CD4-positive, alpha-beta T cell treated with Interleukin-2 at 100 ng/mL for 4 hours (primary cell): Measurements from ENCODE around the gene SLC52A3.
"Not testable (repeated sequence)": the region's sequence is repeated elsewhere in the genome, so short reads cannot be mapped to it uniquely, and the experiment has no call there.

Experiments used
- DNase-seq: peaks from one replicate; pipeline ENCODE4 v3.0.0-alpha.2; 2020; ENCODE audit warnings: low spot score

Gene SLC52A3

DNA sequence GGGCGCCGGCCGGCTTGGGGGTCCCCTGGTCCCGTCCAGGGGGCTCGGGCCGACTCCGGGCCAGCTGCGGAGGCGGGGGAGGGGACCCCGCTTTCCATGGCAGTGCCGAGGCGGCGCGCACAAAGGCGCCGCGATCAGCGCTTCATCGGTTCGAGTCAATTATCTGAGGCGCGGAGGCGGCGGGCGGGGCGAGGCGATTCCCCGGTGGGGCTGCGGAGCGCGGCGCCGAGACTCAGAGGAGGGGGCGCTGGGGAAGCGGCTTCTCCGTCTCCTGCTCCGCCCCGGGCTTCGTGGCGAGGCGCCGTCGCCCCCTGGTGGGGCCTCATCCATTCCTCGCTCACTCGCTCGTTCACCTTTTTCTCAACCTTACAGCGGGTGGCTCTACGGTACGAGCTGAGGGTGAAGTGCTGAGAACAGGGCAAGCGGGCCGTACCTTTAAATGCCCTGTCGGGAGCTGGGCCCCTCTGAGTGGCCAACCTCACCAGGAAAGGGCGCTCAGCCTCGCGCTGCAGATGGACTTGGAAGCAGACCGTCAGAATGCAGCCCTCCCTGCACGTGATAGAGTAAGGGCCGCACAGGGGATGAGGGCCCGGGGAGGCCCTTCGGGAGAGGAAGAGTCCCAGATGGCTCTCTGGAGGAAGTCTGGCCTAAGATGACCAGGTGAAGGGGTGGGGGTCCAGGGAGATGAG lies 39.9 kb downstream of the SLC52A3 start:
- peak; percentile 10 for DNase-seq

- no peak for DNase-seq
These were observed 42.1 kb downstream of the SLC52A3 start for GRCh38 chr20:726160-726559.

DNA sequence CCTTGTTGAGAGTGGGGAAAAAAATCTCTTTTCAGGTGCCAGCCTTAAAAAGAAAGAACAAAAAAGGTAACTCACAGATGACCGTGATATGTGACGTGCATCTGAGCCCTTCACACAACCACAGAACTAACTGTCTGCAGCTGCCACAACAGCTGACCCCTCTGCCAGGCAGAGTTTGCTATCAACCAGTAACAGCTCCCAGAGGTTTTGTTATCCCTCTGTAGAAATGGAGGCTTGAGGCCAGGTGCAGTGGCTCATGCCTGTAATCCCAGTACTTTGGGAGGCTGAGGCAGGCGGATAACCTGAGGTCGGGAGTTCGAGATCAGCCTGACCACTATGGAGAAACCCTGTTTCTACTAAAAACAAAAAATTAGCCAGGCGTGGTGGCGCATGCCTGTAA lies 42.8 kb downstream of the SLC52A3 start:
- DNase-seq = no peak

DNA sequence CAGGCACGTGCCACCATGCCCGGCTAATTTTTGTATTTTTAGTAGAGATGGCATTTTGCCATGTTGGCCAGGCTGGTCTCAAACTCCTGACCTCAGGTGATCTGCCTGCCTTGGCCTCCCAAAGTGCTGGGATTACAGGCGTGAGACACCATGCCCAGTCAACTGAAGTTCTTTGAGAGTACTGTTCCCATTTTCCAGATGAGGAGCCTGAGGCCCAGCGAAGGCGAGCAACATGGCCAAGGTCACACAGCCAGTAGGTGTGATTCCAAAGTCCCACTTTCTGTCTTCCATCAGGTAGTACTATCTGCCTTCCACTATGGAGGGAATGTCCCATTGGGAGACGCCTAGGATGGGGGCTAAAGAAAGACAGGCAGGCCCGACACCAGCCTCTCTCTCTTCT lies 43.5 kb downstream of the SLC52A3 start:
- not testable (repeated sequence) for DNase-seq

- DNase-seq = no peak
These were observed 44.5 kb downstream of the SLC52A3 start for GRCh38 chr20:723756-724155.

DNA sequence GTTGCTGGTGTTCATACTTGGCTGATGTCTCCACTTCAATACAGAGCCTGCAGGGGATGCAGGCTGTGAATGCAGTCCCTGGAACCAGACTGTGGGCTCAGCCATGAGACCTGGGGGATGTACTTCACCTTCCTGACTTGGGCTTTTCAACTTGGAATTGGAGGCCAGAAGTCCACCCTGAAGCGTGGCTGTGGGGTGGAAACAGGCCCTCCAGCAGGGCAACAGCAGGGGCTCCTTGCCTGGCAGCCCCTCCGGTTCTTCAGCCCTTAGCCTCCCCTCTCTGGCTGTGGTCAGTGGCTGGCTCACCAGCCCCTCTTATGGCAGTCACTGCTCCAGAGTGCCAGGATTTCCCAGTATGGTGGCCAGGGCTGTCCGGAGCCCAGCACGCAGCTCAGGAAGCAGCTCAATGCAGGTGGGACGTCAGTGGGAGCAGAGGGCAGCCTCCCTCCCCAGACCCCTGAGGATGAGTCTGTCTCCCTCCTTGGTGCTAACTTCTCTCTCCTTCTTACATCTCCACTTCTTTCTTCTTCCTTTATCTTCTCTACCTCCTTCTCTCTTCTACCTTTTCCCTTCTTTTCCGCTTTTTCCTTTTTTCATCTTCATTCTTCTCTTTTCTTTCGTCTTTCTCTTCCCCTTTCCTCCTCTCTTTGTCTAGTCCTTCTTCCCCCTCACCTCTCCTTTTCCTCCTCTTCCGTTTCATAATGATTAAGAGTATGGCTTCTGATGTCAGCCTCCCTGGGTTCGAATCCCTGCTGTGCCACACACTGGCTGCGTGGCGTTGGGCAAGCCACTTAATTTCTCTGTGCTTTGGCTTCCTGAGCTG lies 45.3 kb downstream of the SLC52A3 start:
- DNase-seq = no peak

- DNase-seq = no peak
These were observed 46.4 kb downstream of the SLC52A3 start for GRCh38 chr20:721876-722275.

GRCh38 chr20:719816-720215 lies 48.5 kb downstream of the SLC52A3 start:
- DNase-seq = no peak

DNA sequence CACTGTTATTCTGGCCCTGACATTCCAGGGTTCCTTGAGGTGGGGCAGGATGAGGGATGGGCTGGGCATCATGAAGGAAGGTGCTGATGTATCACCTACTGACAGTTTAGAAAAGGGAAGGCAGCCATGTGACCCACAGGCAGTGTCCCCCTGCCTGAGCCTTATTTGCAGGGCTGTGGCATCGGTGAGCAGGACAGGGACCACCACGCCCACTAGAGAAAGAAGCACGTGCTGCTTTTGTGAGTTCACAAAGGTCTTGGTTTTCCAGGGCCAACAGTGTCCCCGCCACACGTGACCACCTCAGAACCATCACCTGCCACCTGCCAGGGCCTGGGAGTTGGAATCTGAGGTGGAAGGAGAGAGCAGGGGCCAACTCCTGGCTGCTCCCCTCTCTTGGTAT lies 49.2 kb downstream of the SLC52A3 start:
- no peak for DNase-seq

DNA sequence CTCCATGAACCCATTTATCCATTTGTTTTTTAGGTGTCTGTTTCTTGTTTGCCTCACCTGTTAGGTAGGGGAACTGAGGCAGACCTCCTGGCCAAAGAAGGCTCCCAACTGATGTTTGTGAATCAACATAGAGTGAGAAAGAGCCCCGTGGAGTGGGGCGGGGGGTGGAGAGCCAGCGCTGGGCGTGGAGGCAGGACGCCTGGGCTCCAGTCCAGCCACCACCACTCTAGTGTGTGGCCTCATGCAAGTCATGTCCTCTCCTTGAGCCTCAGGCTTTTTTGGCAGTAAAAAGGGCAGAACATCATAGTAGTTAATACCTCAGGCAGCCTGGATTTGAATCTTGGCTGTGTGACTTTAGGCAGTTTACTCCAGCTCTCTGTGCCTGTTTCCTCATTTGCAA lies 50.5 kb downstream of the SLC52A3 start:
- no peak for DNase-seq

GRCh38 chr20:717271-717670 lies 51.0 kb downstream of the SLC52A3 start:
- DNase-seq = no peak

GRCh38 chr20:714453-714852 lies 53.8 kb downstream of the SLC52A3 start:
- DNase-seq = no peak

GRCh38 chr20:711576-711975 lies 56.7 kb downstream of the SLC52A3 start:
- DNase-seq = no peak

DNA sequence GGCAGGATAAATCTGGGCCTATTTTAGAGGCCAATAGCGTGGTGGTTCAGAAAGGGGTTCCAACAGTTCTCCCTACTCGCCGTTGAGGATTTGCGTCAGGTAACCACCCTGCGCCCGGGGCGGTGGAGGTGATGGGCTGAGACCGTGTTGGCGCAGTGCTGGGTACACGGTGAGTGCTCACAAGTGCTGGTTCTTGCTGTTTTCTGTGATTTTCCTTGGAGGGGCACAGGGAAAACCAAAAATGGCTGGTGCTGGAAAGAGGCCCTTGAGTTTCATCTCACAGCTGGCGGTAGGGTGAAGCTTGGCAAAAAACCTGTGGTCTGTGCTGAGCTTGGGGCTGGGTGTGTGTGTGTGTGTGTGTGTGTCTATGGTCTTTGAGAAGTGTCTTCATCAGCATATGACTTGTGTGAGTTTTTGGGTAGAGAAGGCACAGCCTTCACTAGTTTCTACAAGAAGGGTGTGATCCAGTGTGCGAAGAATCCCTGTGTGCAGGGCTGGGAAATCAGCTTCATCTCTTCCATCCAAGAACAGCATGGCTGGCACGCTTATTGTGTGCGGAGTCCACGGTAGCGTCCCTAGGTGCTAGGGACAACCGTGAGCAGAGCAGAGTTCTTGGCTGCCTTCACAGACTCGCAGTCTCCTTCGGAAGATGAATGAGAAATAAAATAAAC lies 57.4 kb downstream of the SLC52A3 start:
- no peak for DNase-seq
